ENCODE measurements around the gene MGMT. TPM values are rescaled to one million over a fixed set of nuclear protein-coding genes. Genes with fewer than 3 reads are reported as not detected.

Gene MGMT
- total and polyA plus RNA-seq, 9 of the 15 experiments (the other 6 are each of a cell fraction or from before 2014, with no cell fraction given) = 0.03 to 0.29 (median 0.11) TPM; not detected in 4

DNA sequence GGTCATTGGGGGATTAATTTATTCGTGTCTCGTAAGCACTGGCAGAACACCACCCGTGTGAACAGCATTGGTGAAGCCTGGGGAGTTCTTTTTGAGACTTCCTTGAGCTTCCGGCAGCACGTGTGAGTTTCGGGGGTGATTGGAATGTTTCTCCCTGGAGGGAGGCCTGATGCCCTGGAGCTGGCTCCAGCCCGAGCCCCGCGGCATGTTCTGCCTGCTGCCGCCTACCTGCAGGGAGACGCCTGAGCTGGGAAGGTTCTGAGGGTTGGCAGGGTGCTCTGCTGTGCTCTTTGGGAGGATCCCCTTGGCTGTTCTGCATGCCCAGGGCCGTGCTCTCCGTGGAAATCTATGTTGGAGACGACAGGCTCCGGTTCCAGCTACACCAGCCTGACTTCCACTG, 159.3 kb downstream of the MGMT start (continued):
- TF ChIP-seq, protein P1, sequence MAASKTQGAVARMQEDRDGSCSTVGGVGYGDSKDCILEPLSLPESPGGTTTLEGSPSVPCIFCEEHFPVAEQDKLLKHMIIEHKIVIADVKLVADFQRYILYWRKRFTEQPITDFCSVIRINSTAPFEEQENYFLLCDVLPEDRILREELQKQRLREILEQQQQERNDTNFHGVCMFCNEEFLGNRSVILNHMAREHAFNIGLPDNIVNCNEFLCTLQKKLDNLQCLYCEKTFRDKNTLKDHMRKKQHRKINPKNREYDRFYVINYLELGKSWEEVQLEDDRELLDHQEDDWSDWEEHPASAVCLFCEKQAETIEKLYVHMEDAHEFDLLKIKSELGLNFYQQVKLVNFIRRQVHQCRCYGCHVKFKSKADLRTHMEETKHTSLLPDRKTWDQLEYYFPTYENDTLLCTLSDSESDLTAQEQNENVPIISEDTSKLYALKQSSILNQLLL (CRISPR knock-in tag; IDR thresholded peaks at IDR 0.05; ENCODE audit: borderline replicate concordance) = no peak
- no peak for TF ChIP-seq MEF2A (IDR thresholded peaks at IDR 0.05; ENCODE audit: control insufficient read depth, low read depth, low read length)

DNA sequence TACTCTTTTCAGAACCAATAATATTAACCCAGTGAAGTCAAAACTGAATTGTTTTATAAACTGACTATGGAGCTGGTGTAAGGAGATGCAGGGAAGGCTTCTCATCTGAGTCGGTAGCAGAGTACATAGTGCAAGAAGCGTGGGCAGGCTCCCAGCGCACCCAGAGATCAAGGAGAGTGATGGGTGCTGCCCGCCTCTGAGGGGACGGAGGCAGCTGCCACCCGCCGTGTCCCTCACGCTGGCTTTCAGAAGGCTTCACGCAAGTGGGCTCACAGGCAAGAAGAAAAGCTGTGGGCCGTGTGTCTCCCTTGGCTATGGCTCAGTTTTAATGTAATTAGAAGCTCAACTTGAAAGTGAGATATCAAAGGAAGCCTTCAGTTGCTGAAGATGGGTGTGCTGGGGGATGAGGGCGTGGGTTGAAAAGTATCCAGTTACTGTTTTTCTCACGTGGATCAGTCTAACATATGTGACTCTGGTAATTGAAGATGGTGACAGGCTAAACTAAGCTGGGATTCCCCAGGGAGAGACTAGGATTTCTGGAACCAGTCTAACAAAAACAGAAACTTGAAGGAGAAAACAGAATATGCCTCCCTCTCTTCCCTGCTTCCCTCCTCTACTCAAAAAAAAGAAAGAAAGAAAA, 159.9 kb downstream of the MGMT start:
- H3K79me2 ChIP-seq (ENCODE audit: control insufficient read depth, insufficient read depth, low read length) = no peaks in the 10 kb centered on the region
- ChIA-PET CTCF (ENCODE audit: low intra/inter-chr PET ratio) (interaction anchor here (0.6 kb wide), 1 partner anchor 1334 kb away, joined by 3 read pairs; no protein-coding TSS in a partner anchor), POLR2A (no interaction called here)
- no peak overlapping the region for H3K9ac ChIP-seq (ENCODE audit: insufficient read depth in 1 of 2, low read depth in 2 of 2, low read length in 2 of 2)
- H3K36me3 ChIP-seq (ENCODE audit: control insufficient read depth, insufficient read depth, low read length) = no peaks in the 10 kb centered on the region
- H3K9me3 ChIP-seq (replicated peaks; ENCODE audit: control insufficient read depth, insufficient read depth, low read depth, low read length) = no peaks in the 10 kb centered on the region
- H3K9me1 ChIP-seq (ENCODE audit: control insufficient read depth, insufficient read depth, low read length) = no peaks in the 10 kb centered on the region
- no peak overlapping the region for H2AFZ ChIP-seq (ENCODE audit: low read depth, low read length)
- no peak overlapping the region for H3K4me3 ChIP-seq
- no peaks in the 10 kb centered on the region for H3K4me1 ChIP-seq (replicated peaks in 1 of 2; ENCODE audit: control insufficient read depth in 2 of 2, insufficient read depth in 2 of 2, low read length in 2 of 2)
- no TSS peak for BruUV-seq (replicated peaks)
- DNase-seq (ENCODE audit: extremely low read depth in 1 of 4, low spot score in 3 of 4) (no peak), ATAC-seq (no peak), FAIRE-seq (no peak)
- in situ Hi-C loops (cut with MboI) (no loop called here), intact Hi-C loops (cut with micrococcal nuclease) (no loop called here)
- no peak overlapping the region for H3K27ac ChIP-seq (ENCODE audit: extremely low read depth, low read depth, low read length)
- peaks cover 0 to 7% of the 10 kb centered on the region in 2 experiments; a peak in 2 of 5 replicates for H3K27me3 ChIP-seq (ENCODE audit: control insufficient read depth in 2 of 2, insufficient read depth in 2 of 2, low read length in 2 of 2)
- 3% methylated on average over 8 of the region's 12 CpGs for WGBS (ENCODE audit: insufficient coverage, low coverage, missing lambda C conversion rate)
- no peak overlapping the region for H3K4me2 ChIP-seq (ENCODE audit: insufficient read depth, low read length)
- H4K20me1 ChIP-seq (replicated peaks; ENCODE audit: control insufficient read depth, insufficient read depth, low read length) = no peaks in the 10 kb centered on the region
- no peak for TF ChIP-seq ZNF408 (CRISPR knock-in tag; IDR thresholded peaks at IDR 0.05; ENCODE audit: low read depth)
- TF ChIP-seq NR1H2 (CRISPR knock-in tag; IDR thresholded peaks at IDR 0.05) = no peak
- TF ChIP-seq NFE2L1 (tag; IDR thresholded peaks at IDR 0.05; ENCODE audit: borderline replicate concordance, low read depth) = no peak
- TF ChIP-seq, protein P2, sequence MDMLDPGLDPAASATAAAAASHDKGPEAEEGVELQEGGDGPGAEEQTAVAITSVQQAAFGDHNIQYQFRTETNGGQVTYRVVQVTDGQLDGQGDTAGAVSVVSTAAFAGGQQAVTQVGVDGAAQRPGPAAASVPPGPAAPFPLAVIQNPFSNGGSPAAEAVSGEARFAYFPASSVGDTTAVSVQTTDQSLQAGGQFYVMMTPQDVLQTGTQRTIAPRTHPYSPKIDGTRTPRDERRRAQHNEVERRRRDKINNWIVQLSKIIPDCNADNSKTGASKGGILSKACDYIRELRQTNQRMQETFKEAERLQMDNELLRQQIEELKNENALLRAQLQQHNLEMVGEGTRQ (CRISPR knock-in tag; IDR thresholded peaks at IDR 0.05) = no peak
- TF ChIP-seq ZNF740 (CRISPR knock-in tag; IDR thresholded peaks at IDR 0.05) = no peak
- no peak for TF ChIP-seq ZNF740 (tag; IDR thresholded peaks at IDR 0.05)
- no peak for TF ChIP-seq PCBP2 (IDR thresholded peaks at IDR 0.05; ENCODE audit: low read depth, low read length, poor library complexity, severe bottlenecking)
- no peak for TF ChIP-seq KAT2B (IDR thresholded peaks at IDR 0.05; ENCODE audit: low read depth, low read length)
- TF ChIP-seq NCOA4 (IDR thresholded peaks at IDR 0.05; ENCODE audit: partially characterized antibody) = no peak
- TF ChIP-seq FOXK2 (conservative IDR thresholded peaks at IDR 0.05 in 1 of 2, IDR thresholded peaks at IDR 0.05 in 1 of 2; ENCODE audit: low read depth in 2 of 2) = no peak
- TF ChIP-seq ZBED1 (IDR thresholded peaks at IDR 0.05) = no peak
- no peak for TF ChIP-seq ZNF184 (CRISPR knock-in tag; IDR thresholded peaks at IDR 0.05)
- TF ChIP-seq EP300 (IDR thresholded peaks at IDR 0.05; ENCODE audit: low read length) = no peak
- TF ChIP-seq OTX1 (CRISPR knock-in tag; IDR thresholded peaks at IDR 0.05) = no peak

All from K562 (cell line).